ENCODE results near the gene SBF2. TPM values are rescaled to one million over a fixed set of nuclear protein-coding genes. Genes with fewer than 3 reads are reported as not detected.

Gene SBF2
- total and polyA plus RNA-seq, 9 of the 15 experiments (the other 6 are each of a cell fraction or from before 2014, with no cell fraction given) = 0.80 to 9.5 (median 5.0) TPM

GRCh38 chr11:10247011-10247410 is 47.0 kb downstream of the SBF2 start (continued):
- TF ChIP-seq UBTF (IDR thresholded peaks at IDR 0.05; ENCODE audit: borderline replicate concordance in 1 of 2, low read depth in 2 of 2, low read length in 2 of 2) = no peak

DNA sequence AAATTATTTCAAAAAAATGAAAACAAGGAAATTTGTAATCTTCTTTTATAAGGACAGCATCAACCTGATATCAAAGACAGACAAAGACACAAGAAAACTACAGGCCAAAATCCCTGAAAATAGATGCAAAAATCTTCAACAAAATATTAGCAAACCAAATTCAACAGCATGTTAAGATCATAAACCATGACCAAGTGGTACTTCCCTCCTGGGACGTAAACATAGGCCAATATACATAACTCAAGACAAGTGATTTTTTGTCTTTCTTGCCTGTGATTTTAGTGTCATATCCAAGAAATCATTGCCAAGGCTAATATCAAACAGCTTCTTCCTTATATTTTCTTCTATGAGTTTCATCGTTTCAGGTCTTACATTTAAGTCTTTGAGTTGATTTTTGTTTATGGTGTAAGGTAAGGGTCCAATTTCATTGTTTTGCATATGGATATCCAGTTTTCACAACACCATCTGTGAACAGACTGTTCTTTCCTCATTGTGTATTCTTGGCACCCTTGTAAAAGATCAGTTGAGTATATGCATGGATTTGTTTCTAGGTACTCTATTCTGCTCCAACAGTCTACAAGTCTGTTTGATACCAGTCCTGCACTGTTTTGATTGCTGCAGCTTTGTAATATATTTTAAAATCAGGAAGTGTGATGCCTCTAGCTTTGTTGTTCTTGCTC is 50.0 kb downstream of the SBF2 start:
- TF ChIP-seq KLF1 (tag; IDR thresholded peaks at IDR 0.05) (no peak), BRD4 (IDR thresholded peaks at IDR 0.05) (no peak), HLTF (IDR thresholded peaks at IDR 0.05) (no peak), CXXC5 (CRISPR knock-in tag; IDR thresholded peaks at IDR 0.05) (no peak)
- BruUV-seq (replicated peaks) = no TSS peak

More for the DNA sequence above, 50.0 kb downstream of the SBF2 start:
- H3K9me1 ChIP-seq (ENCODE audit: control insufficient read depth, insufficient read depth, low read length) = no peaks in the 10 kb centered on the region
- no peaks in the 10 kb centered on the region for H3K36me3 ChIP-seq (ENCODE audit: control insufficient read depth, insufficient read depth, low read length)
- no peaks in the 10 kb centered on the region; a peak in 1 of 5 replicates for H3K27me3 ChIP-seq (ENCODE audit: control insufficient read depth in 2 of 2, insufficient read depth in 2 of 2, low read length in 2 of 2)
- in situ Hi-C loops (cut with MboI) (no loop called here), intact Hi-C loops (cut with micrococcal nuclease) (no loop called here)
- H3K9me3 ChIP-seq (replicated peaks; ENCODE audit: control insufficient read depth, insufficient read depth, low read depth, low read length) = no peaks in the 10 kb centered on the region
- H4K20me1 ChIP-seq (replicated peaks; ENCODE audit: control insufficient read depth, insufficient read depth, low read length) = no peaks in the 10 kb centered on the region
- H3K4me1 ChIP-seq (replicated peaks in 1 of 2; ENCODE audit: control insufficient read depth in 2 of 2, insufficient read depth in 2 of 2, low read length in 2 of 2) = no peaks in the 10 kb centered on the region
- H2AFZ ChIP-seq (ENCODE audit: low read depth, low read length) = no peak overlapping the region
- POLR2A ChIA-PET = interaction anchor here (1.3 kb wide), 1 partner anchor 8 kb away, joined by 4 read pairs; no protein-coding TSS in a partner anchor
- ATAC-seq (no peak), DNase-seq (ENCODE audit: extremely low read depth in 1 of 4, low spot score in 3 of 4) (no peak), FAIRE-seq (peak; percentile 40)
- CTCF ChIA-PET (ENCODE audit: low intra/inter-chr PET ratio) = no interaction called here
- H3K79me2 ChIP-seq (ENCODE audit: control insufficient read depth, insufficient read depth, low read length) = no peaks in the 10 kb centered on the region
- 14% methylated on average over 2 of the region's 2 CpGs for WGBS (ENCODE audit: insufficient coverage, low coverage, missing lambda C conversion rate)
- no peak overlapping the region for H3K9ac ChIP-seq (ENCODE audit: insufficient read depth in 1 of 2, low read depth in 2 of 2, low read length in 2 of 2)
- no peak overlapping the region for H3K4me3 ChIP-seq
- H3K27ac ChIP-seq (ENCODE audit: extremely low read depth, low read depth, low read length) = no peak overlapping the region
- no peak overlapping the region for H3K4me2 ChIP-seq (ENCODE audit: insufficient read depth, low read length)
